Heart left ventricle (tissue), 13 donors: ENCODE data around the gene PTPRN2.

ENCODE experiments used
- POLR2A ChIP-seq, 2 donors: fragments of 450-650 bp; IDR thresholded peaks; one replicate each; pipeline ENCODE4 v1.6.1; 2017; ENCODE audit warnings: antibody characterized with exemption in 2 of 2, mild to moderate bottlenecking in 2 of 2, moderate library complexity in 2 of 2
- TF ChIP-seq, protein P1 (sequence below), 12 donors: fragments of 200-600 bp; sonication (generic) in 4 of 12; IDR thresholded peaks; one replicate each; pipeline versions ENCODE4 v1.5.0 to v1.8.0; 2018 to 2022; ENCODE audit warnings: antibody characterized with exemption in 12 of 12, mild to moderate bottlenecking in 5 of 12
- donor health status: ischemic (EF 13 %, LVEDD 7.1; RV severe dilation, severe dysfunction).
- donor health status: DM: no; HTN: yes; CAD: no.
- donor health status: DM: no; HTN: no; CAD: no.
- donor health status: ischemic (EF 25% LVEDD 6.9; RV normal size, moderate dysfunction).
- donor health status: ischemic (EF 25% LVEDD 5.7; RV mildly dilated, moderate dysfunction).
- donor health status: ischemic (EF 35%, LVEDD 5.7; RV mildly dilated, moderate dysfunction).
- donor health status: nonischemic (EF 11% LVEDD 7.7; RV severe dilation, severe dysfunction).
- donor health status: DM: yes; HTN: yes; CAD: no.
- donor health status: PGD.
- donor health status: ischemic (EF 29% LVEDD 5.4; RV normal size, mild dysfunction).
- donor health status: nonischemic (EF 23%, LVEDD 6.1; RV moderate dilation, normal function).

DNA sequence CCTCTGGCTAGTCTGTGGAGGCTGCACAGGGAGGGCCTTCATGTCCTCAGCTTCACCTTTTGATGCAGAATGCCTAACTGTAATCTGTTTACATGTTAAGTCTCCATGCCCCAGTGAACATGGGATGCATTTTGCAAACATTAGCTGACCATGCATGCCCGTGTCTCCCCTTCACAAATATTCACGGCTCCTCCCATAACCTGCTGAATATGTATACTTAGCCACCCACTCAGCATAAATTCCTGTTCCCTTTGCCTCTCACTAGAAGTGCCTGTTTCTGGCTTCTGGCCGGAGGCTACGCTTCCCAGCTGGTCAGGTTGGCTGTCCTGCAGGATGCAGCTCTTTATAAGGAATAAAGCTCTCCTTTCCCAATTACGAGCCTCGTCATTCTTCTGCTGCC is 698.1 kb downstream of the PTPRN2 start:
- TF ChIP-seq, protein P1, sequence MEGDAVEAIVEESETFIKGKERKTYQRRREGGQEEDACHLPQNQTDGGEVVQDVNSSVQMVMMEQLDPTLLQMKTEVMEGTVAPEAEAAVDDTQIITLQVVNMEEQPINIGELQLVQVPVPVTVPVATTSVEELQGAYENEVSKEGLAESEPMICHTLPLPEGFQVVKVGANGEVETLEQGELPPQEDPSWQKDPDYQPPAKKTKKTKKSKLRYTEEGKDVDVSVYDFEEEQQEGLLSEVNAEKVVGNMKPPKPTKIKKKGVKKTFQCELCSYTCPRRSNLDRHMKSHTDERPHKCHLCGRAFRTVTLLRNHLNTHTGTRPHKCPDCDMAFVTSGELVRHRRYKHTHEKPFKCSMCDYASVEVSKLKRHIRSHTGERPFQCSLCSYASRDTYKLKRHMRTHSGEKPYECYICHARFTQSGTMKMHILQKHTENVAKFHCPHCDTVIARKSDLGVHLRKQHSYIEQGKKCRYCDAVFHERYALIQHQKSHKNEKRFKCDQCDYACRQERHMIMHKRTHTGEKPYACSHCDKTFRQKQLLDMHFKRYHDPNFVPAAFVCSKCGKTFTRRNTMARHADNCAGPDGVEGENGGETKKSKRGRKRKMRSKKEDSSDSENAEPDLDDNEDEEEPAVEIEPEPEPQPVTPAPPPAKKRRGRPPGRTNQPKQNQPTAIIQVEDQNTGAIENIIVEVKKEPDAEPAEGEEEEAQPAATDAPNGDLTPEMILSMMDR (IDR thresholded peaks at IDR 0.05) = no peak
- TF ChIP-seq POLR2A (IDR thresholded peaks at IDR 0.05) = no peak
